Measurements from ENCODE around the gene PPP2R5B.
"Not testable (repeated sequence)": the region's sequence is repeated elsewhere in the genome, so short reads cannot be mapped to it uniquely, and the experiment has no call there.

PPP2R5B gene

DNA sequence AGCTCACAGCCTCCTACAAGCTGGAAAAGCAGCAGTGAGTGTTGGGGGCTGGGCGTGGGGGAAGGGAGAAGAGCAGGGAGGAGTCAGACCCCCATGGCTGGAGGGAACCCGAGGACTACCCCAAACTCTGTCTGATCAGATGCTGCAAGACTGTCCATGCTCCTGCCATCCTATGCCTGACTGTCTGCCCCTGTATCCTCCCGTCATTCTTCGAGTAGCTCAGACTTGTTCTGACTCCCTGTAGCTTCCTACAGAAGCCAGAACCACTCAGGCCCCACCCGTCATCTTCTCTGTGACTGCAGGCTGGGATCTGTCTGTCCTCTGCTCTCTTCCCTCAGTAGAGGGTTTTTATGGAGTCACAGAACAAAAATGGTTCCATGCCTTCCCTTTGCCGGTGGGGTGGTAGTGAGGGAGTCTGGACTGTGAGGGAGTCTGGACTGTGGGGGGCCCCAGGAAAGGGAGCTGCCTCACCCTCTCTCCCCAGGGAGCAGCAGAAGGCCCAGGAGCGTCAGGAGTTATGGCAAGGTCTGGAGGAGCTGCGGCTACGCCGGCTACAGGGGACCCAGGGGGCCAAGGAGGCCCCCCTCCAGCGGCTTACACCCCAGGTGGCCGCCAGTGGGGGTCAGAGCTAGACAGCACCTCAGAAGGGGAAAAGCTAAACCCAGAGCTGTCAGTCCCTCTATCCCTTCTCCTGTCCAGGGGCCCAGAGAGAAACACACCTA, 8.9 kb downstream of the PPP2R5B start:
- DNase-seq: no peak

- no peak for DNase-seq
Observed at GRCh38 chr11:64933935-64934681, 9.6 kb downstream of the PPP2R5B start.

DNA sequence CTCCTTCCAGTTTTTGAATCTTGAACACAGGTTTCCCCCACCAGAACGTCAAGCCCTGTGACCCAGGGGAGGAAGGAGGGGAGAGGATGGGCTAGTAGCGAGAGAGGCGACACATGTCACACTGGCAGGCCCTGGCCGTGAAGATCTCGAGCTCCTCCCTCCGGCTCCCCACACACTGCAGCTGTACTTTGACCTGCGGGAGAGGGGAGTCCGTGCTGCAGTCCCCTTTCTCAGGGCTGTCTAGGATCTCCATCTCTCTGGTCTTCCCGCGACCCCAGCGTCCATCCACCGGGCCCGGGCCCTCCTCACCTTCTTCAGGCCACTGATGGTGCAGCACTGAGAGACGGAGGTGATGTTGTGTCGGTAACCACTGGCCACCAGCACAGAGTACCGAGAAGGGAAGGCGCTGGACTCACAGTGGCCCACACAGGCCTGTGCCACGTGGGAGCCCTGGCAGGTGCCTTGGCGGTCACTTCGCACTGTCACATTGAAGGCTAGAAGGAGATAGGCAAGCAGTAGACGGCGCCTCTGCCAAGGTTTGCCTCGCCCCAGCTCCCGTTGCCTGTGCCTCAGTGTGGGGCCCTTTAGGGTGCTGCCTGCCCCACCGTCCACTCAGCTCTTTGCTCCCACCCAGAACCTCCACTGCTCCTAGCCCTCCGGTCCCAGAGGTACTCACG, 10.3 kb downstream of the PPP2R5B start:
- DNase-seq: no peak

DNA sequence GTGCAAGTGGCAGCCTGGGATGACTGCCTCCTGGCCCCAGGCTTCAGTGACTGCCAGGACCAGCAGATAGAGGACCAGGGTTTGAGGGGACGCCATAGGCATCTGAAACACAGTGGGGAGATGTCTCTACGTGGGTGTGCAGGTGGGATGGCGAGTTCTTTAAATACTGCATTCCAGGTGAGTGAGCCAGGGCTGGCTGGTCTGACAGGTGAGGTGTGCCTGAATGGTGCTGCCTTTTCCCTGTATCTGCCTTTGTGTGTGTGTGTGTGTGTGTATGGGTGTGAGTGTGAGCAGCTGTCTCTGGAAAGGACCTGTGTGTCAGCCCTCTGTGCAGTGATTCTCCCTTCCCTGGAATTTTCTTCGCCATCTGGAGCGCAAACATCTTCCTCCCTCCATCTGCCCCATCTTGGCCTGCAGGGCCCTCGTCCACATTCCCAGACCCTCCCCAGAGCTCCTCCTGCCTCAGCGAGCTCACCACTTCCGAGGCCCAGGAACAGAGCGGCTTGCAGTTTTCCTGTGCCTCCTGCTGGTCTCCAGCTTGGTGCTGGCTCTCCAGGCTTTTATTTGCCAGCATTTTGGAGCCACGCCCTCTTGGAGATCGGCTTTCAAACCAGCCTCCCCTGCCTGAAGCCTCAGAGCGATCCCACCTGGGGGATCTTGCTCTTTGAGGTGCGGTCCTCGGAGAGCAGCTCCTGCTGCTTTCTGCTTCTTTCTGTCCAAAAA, 11.0 kb downstream of the PPP2R5B start, which contains the start of gene GPHA2:
GPHA2 (minus strand) TSS at position 535 of the 723 bp plus-strand sequence; CDS start at position 102, 433 bp downstream.
- DNase-seq: no peak

- DNase-seq: no peak
Observed at GRCh38 chr11:64936539-64936938, 12.1 kb downstream of the PPP2R5B start.

DNA sequence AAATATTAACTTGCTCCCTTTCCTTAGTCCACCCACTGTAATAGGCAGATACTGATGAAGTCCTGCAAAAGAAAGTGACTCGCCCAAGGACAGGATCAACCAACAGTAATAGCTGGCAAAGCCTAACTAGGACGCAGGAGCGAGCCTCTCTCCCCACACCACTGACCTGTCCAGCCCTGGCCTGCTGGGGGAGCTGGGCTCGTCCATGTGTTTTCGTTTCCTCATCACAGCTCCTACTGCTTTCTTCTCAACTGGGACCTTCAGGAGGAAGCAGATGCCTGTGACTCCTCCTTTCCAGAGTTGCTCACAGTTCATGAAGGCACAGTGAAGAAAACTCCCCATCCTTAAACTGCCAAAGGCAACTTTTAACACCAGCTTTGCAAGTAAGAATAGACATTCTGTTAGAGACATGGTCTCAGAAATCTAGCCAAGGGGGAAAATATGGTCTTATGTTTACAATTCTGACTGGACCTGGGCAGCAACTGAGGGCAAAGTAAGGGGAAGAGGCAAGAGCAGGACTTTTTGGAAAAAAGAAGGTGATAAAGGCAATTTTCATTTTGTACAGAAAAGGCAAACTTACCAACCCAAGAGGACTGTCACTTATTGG, 22.8 kb downstream of the PPP2R5B start:
- no peak for DNase-seq

DNA sequence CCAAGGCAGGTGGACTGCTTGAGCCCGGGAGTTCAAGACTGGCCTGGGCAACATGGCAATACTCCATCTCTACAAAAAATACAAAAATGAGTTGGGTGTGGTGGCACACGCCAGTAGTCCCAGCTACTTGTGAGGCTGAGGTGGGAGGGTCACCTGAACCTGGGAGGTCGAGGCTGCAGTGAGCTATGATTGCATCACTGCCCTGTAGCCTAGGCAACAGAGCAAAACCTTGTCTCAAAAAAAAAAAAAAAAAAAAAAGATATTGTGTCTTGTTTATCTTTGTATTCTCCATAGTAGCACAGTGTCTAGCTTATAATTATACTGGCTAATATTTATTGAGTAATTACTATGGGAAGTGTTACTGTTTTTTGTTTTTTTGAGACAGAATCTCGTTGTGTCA, 27.0 kb downstream of the PPP2R5B start:
- no peak for DNase-seq

DNA sequence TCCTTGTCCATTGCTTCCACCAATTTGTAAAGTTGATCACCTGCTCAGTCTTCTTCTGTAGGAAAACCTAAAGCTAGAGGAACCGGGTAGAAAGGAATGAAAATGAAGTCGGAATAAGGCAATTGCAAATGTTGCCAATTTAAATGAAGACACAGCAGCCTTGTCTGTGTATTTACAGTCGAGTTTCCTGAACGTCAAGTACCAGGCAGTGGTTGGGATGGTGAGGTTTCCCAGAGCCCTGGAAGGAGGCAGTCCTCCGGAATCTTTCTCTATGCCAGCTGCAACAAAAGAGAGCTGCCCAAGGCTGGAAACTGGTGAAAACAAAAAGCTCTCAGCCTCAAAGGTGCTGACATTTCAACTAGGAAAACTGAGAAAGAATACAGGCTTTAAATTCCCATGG, 29.7 kb downstream of the PPP2R5B start:
- no peak for DNase-seq

DNA sequence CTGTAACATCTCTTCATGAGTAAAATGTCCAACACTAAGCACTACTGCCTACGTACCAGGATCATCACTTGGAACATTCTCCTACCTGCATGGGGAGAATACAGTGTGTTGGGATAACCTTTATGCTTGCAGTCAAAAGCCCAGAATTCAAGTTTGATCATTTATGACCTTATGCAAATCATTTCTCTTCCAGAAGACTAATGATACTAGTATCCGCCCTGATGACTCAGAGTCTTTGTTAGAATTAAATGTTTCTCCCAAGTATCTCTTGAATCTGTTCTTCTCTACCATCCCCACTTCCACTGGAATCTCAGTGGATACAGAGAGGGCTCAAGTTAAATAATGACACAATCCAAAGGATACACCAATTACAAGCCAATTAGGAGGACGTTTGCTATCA, 35.0 kb downstream of the PPP2R5B start:
- DNase-seq: no peak

DNA sequence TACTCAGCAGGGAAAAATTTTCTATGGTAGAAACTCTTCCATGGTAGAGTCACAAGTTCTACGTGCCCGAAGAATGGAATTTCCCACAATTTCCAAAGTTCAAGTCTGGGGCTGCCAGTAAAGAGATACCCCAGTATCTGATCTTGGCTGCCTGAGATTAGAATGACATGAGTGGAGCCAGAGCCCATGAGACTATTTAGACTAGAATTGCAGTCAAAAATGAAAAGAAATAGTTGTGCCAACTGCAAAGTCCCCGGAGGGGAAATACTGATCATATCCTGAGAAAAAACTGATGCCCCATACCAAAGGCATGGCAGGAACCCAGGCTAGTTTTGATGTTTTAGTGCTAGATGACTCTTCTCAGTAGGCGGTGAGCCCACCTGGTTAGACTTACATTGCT, 36.2 kb downstream of the PPP2R5B start:
- no peak for DNase-seq

DNA sequence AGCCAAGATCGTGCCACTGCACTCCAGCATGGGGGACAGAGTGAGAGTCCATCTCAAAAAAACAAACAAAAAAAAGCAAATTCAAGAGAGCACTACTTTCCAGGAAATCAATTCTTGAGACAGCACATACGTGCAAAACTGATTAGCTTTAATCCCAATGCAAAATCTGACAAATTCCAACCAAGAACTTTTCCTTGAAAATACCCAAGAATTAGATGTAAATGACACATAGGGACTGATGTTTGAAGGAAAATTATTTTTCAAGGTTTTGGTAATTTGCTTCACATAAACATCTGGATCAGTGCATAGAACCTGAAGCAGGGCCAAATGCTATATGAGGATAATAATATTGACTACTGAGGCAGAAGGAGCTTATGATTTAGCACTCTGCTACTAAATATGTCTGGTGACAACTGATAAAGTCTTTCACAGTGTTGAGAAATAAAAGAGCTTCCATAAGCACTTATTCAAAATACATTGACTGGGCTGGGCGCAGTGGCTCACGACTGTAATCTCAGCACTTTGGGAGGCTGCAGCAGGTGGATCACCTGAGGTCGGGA, 38.7 kb downstream of the PPP2R5B start:
- DNase-seq: no peak

DNA sequence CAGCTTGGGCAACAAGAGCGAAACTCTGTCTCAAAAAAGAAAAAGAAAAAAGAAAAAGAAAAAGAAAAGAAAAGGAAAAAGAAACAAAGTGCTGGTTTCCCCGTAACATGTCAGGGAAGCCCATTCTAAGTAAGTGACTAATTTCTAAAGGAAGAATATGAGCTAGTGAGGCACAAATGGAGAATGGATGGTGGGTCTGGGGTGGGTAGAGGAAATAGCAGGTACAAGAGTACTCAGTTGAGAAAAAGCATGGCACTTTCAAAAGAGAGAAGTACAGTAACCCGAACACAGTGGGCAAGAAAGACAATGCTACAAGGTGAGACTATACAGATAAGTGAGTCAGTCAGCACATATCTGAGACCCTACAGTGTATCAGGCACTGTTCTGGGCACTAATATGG, 42.9 kb downstream of the PPP2R5B start:
- DNase-seq: no peak

DNA sequence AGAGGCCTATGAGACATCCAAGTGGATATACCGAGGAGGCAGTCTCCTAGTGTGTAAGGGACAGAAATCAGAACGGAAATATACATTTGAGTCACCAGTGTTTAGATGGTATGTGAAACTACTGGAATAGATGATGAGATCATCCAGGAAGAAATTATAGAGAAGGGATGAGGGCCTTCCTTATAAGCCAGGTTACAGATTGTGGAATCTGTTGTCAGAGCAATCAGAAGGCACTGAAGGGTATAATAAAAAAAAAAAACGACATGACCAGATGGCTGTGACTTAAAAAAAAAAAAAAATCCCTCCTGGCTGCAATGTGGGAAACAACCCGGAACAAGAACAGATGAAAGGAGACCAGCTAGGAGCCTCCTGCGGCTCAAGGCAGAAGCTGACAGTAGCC, 44.7 kb downstream of the PPP2R5B start:
- no peak for DNase-seq

GRCh38 chr11:64970731-64971151, 46.3 kb downstream of the PPP2R5B start:
- DNase-seq: no peak

DNA sequence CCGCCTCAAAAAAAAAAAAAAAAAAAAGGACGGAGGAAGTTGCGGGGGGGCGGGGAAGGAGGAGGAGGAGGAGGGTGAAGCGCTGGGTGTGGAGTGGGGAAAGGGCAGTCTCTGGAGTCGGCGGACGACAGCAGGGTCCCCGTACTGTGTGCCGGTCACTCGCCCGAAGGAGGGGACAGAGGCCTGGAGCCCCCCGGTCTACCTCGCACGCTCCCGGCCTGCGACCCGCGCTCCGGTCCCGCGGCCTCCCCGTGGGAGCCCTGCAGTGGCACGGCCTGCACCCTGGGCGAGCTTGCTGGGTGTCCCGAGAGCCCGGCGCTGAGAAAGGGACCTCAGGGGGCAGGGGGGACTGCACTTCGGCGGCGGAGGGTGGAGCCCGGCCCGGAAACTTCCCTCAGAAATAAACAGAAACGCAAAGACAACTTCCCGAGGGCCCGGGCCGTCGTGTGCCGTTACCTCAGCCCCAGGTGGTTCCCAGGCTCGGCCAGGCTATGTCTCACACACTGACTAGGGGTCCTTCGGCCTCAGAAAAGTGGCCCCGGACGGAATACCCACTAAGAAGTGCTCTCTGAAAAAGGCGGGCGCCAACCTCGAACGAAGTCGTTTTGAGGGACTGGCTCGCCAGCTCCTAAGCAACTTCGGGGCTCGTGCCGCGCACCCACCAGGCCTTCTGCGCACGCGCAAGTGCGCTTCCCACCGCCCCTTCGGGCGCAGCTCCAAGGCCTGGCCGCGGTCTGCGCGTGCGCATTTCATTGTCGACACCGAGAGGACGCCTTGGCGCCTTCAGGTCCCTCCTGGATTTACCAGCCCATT, 47.1 kb downstream of the PPP2R5B start, which contains the start of gene MAJIN:
MAJIN (minus strand) TSS at position 688 of the 813 bp plus-strand sequence. CDS start 12,703 bp downstream, outside the sequence.
- DNase-seq: no peak

DNA sequence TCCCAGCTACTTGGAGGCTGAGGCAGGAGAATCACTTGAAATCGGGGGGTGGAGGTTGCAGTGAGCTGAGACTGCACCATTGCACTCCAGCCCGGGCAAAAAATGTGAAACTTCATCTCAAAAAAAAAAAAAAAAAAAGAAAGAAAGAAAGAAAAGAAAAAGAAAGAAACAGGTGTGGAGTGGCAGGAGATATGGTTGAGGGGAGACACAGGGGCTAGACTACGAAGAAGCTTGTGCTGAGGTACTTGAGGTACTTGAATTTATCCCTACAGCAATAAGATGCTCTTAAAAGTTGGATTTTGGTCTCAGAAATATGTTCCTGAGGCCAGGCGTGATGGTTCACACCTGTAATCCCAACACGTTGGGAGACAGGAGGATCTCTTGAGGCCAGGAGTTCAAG, 49.6 kb downstream of the PPP2R5B start:
- no peak for DNase-seq

DNA sequence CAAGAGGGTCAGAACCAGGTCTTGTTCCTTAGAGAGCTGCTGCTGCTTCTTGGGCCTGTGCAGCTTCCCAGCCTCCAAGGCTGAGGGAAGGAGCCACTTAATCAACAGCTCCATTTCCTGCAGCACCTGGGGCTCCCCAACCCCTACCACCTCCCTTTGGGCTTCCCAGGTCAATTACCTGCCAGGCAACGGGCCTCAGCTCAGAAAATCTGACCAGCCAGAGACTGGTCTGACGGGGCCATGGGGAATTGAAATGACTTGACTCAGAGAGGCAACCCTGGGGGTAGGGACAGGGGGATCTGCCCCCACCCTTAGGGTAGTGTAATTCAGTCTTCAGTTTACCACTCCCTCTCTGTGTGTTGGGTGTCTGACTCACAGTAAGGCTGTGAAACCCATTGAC, 52.2 kb downstream of the PPP2R5B start:
- no peak for DNase-seq

DNA sequence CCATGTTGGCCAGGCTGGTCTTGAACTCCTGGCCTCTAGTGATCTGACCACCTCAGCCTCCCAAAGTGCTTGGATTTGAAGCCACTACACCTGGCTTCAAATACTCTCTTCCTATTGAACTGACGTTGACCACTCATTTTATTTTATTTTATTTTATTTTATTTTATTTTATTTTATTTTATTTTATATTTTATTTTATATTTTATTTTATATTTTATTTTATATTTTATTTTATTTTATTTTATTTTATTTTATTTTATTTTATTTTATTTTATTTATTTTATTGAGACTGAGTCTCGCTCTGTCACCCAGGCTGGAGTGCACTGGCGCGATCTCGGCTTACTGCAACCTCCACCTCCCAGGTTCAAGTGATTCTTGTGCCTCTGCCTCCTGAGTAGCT, 58.9 kb downstream of the PPP2R5B start:
- not testable (repeated sequence) for DNase-seq
